Medulla oblongata (tissue), 1 donor: ENCODE measurements around the gene ELL.

Experiments
- DNase-seq: peaks from one replicate; pipeline ENCODE4 v3.0.0-alpha.2; 2015; ENCODE audit errors: extremely low spot score

Gene ELL

GRCh38 chr19:18469069-18469846, 52.6 kb downstream of the ELL start:
- peak; percentile 65 for DNase-seq

GRCh38 chr19:18468517-18468916, 53.4 kb downstream of the ELL start:
- DNase-seq, result no peak

- DNase-seq, result no peak
Observed at GRCh38 chr19:18467978-18468377, 53.9 kb downstream of the ELL start.

GRCh38 chr19:18466354-18466753, 55.5 kb downstream of the ELL start:
- no peak for DNase-seq

- DNase-seq, result no peak
Observed at GRCh38 chr19:18465964-18466339, 55.9 kb downstream of the ELL start.

GRCh38 chr19:18465214-18465963, 56.5 kb downstream of the ELL start:
- no peak for DNase-seq

- DNase-seq, result peak; percentile 98
Observed at GRCh38 chr19:18464646-18465045, 57.2 kb downstream of the ELL start.

GRCh38 chr19:18461471-18461870, 60.4 kb downstream of the ELL start:
- DNase-seq, result no peak

- DNase-seq, result no peak
Observed at GRCh38 chr19:18460900-18461299, 61.0 kb downstream of the ELL start.

- no peak for DNase-seq
Observed at GRCh38 chr19:18457483-18458331, 64.2 kb downstream of the ELL start.

- DNase-seq, result peak; percentile 71
Observed at GRCh38 chr19:18456974-18457373, 64.9 kb downstream of the ELL start.

GRCh38 chr19:18456279-18456678, 65.6 kb downstream of the ELL start:
- no peak for DNase-seq

GRCh38 chr19:18453269-18454024, 68.4 kb downstream of the ELL start:
- peak; percentile 65 for DNase-seq

- no peak for DNase-seq
Observed at GRCh38 chr19:18452386-18452785, 69.5 kb downstream of the ELL start.

GRCh38 chr19:18450931-18451836, 70.7 kb downstream of the ELL start:
- DNase-seq, result peak; percentile 84

GRCh38 chr19:18450021-18450930, 71.6 kb downstream of the ELL start:
- DNase-seq, result no peak

GRCh38 chr19:18449552-18449951, 72.3 kb downstream of the ELL start:
- DNase-seq, result no peak

GRCh38 chr19:18446811-18447359, 75.0 kb downstream of the ELL start:
- DNase-seq, result no peak

GRCh38 chr19:18446145-18446810, 75.6 kb downstream of the ELL start:
- no peak for DNase-seq
